ENCODE measurements around the gene TANC2. TPM values are rescaled to one million over a fixed set of nuclear protein-coding genes. Genes with fewer than 3 reads are reported as not detected.

Gene TANC2
- total RNA-seq, 1 donor from 2014 or later: 66.9 TPM

GRCh38 chr17:62981933-62982332, 15.9 kb downstream of the TANC2 start:
- Histone ChIP-seq H3K4me2 (ENCODE audit: low read length) (peak overlapping the region; percentile 9), H3K4me1 (ENCODE audit: insufficient read depth, low read length) (peaks cover 5% of the 10 kb centered on the region), H3K9me3 (ENCODE audit: insufficient read depth, low read depth, low read length) (no peaks in the 10 kb centered on the region), H3K4me3 (ENCODE audit: insufficient read depth, low read depth, low read length) (no peak overlapping the region), H3K27ac (ENCODE audit: low read depth, low read length) (peak overlapping the region; percentile 31), H3K79me2 (ENCODE audit: insufficient read depth, low read length) (peaks cover 100% of the 10 kb centered on the region), H2AFZ (ENCODE audit: low read depth, low read length) (no peak overlapping the region), H3K27me3 (ENCODE audit: insufficient read depth, low read length) (no peaks in the 10 kb centered on the region), H3K36me3 (ENCODE audit: insufficient read depth, low read length) (no peaks in the 10 kb centered on the region), H4K20me1 (ENCODE audit: insufficient read depth, low read length) (peaks cover 83% of the 10 kb centered on the region), H3K9ac (ENCODE audit: low read length) (no peak overlapping the region)
- no peak overlapping the region for H3K4me3 Mint-ChIP-seq (ENCODE audit: unreplicated experiment)
- no peak overlapping the region for H3K27ac Mint-ChIP-seq (ENCODE audit: unreplicated experiment)
- FAIRE-seq (peak; percentile 76), DNase-seq (ENCODE audit: low read depth) (peak; percentile 56)
- H3K9me3 Mint-ChIP-seq (ENCODE audit: unreplicated experiment): peaks cover 5% of the 10 kb centered on the region
- peaks cover 9% of the 10 kb centered on the region for H3K4me1 Mint-ChIP-seq (ENCODE audit: low read depth, unreplicated experiment)
- TF ChIP-seq EZH2 (IDR thresholded peaks at IDR 0.05; ENCODE audit: insufficient read depth, low read length) (no peak), CTCF (IDR thresholded peaks at IDR 0.05; ENCODE audit: insufficient read depth, low read depth, low read length) (no peak)
- no peaks in the 10 kb centered on the region for H3K27me3 Mint-ChIP-seq (ENCODE audit: low read depth, unreplicated experiment)
- peaks cover 2% of the 10 kb centered on the region for H3K36me3 Mint-ChIP-seq (ENCODE audit: low read depth, unreplicated experiment)

GRCh38 chr17:62984801-62985200, 18.8 kb downstream of the TANC2 start:
- no peak overlapping the region for H3K4me2 ChIP-seq (ENCODE audit: low read length)
- Mint-ChIP-seq H3K4me3 (ENCODE audit: unreplicated experiment) (no peak overlapping the region), H3K27ac (ENCODE audit: unreplicated experiment) (no peak overlapping the region), H3K27me3 (ENCODE audit: low read depth, unreplicated experiment) (no peaks in the 10 kb centered on the region), H3K4me1 (ENCODE audit: low read depth, unreplicated experiment) (peaks cover 18% of the 10 kb centered on the region), H3K36me3 (ENCODE audit: low read depth, unreplicated experiment) (peaks cover 2% of the 10 kb centered on the region), H3K9me3 (ENCODE audit: unreplicated experiment) (peaks cover 3% of the 10 kb centered on the region)
- H3K27me3 ChIP-seq (ENCODE audit: insufficient read depth, low read length): no peaks in the 10 kb centered on the region
- no peak overlapping the region for H3K9ac ChIP-seq (ENCODE audit: low read length)
- H3K9me3 ChIP-seq (ENCODE audit: insufficient read depth, low read depth, low read length): no peaks in the 10 kb centered on the region
- peak; percentile 41 for DNase-seq (ENCODE audit: low read depth)
- H3K4me3 ChIP-seq (ENCODE audit: insufficient read depth, low read depth, low read length): no peak overlapping the region
- peaks cover 2% of the 10 kb centered on the region for H3K36me3 ChIP-seq (ENCODE audit: insufficient read depth, low read length)
- no peak for TF ChIP-seq CTCF (IDR thresholded peaks at IDR 0.05; ENCODE audit: insufficient read depth, low read depth, low read length)
- TF ChIP-seq EZH2 (IDR thresholded peaks at IDR 0.05; ENCODE audit: insufficient read depth, low read length): no peak
- H2AFZ ChIP-seq (ENCODE audit: low read depth, low read length): no peak overlapping the region
- H3K27ac ChIP-seq (ENCODE audit: low read depth, low read length): no peak overlapping the region
- H3K79me2 ChIP-seq (ENCODE audit: insufficient read depth, low read length): peaks cover 99% of the 10 kb centered on the region
- FAIRE-seq: no peak
- peaks cover 85% of the 10 kb centered on the region for H4K20me1 ChIP-seq (ENCODE audit: insufficient read depth, low read length)
- H3K4me1 ChIP-seq (ENCODE audit: insufficient read depth, low read length): peaks cover 5% of the 10 kb centered on the region

- no peak overlapping the region for H3K4me3 ChIP-seq (ENCODE audit: insufficient read depth, low read depth, low read length)
- H2AFZ ChIP-seq (ENCODE audit: low read depth, low read length): no peak overlapping the region
- H3K27ac ChIP-seq (ENCODE audit: low read depth, low read length): no peak overlapping the region
- no peak for FAIRE-seq
- no peaks in the 10 kb centered on the region for H3K9me3 ChIP-seq (ENCODE audit: insufficient read depth, low read depth, low read length)
- H3K36me3 ChIP-seq (ENCODE audit: insufficient read depth, low read length): peaks cover 2% of the 10 kb centered on the region
- no peaks in the 10 kb centered on the region for H3K27me3 Mint-ChIP-seq (ENCODE audit: low read depth, unreplicated experiment)
- peaks cover 99% of the 10 kb centered on the region for H3K79me2 ChIP-seq (ENCODE audit: insufficient read depth, low read length)
- no peaks in the 10 kb centered on the region for H3K27me3 ChIP-seq (ENCODE audit: insufficient read depth, low read length)
- TF ChIP-seq CTCF (IDR thresholded peaks at IDR 0.05; ENCODE audit: insufficient read depth, low read depth, low read length) (no peak), EZH2 (IDR thresholded peaks at IDR 0.05; ENCODE audit: insufficient read depth, low read length) (no peak)
- no peak overlapping the region for H3K27ac Mint-ChIP-seq (ENCODE audit: unreplicated experiment)
- H4K20me1 ChIP-seq (ENCODE audit: insufficient read depth, low read length): peaks cover 82% of the 10 kb centered on the region
- peaks cover 21% of the 10 kb centered on the region for H3K4me1 Mint-ChIP-seq (ENCODE audit: low read depth, unreplicated experiment)
- peaks cover 3% of the 10 kb centered on the region for H3K9me3 Mint-ChIP-seq (ENCODE audit: unreplicated experiment)
- DNase-seq (ENCODE audit: low read depth): no peak
- peaks cover 4% of the 10 kb centered on the region for H3K4me1 ChIP-seq (ENCODE audit: insufficient read depth, low read length)
- no peak overlapping the region for H3K4me3 Mint-ChIP-seq (ENCODE audit: unreplicated experiment)
- H3K9ac ChIP-seq (ENCODE audit: low read length): no peak overlapping the region
- H3K4me2 ChIP-seq (ENCODE audit: low read length): no peak overlapping the region
- no peaks in the 10 kb centered on the region for H3K36me3 Mint-ChIP-seq (ENCODE audit: low read depth, unreplicated experiment)
These were observed 20.5 kb downstream of the TANC2 start for GRCh38 chr17:62986549-62986948.
